GM10847 (cell line): Measurements from ENCODE around the gene BLID.

Experiments used
- POLR2A ChIP-seq: IDR thresholded peaks from 2 replicates; pipeline ENCODE4 v1.6.1; 2011; ENCODE audit not compliant: insufficient read length; ENCODE audit errors: extremely low read depth

The BLID gene

DNA sequence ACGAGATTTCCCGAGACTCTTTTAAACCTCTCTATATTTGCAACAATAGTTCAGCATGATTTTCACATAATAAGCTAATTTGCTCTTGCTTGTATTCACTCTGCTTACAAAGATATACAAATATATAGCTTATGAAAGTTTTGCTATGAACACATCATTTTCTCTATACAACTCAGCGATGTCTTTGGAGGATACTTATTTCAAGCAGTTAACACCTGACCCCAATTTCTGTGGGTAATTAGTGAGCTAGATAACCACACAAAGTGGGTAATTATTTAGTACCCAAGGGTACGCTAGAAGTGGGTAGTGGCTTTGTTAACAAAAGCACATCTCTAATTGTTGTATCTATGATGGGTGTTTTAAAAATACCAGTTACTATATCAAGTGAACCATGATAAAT, 12.3 kb downstream of the BLID start:
- no peak for TF ChIP-seq POLR2A

DNA sequence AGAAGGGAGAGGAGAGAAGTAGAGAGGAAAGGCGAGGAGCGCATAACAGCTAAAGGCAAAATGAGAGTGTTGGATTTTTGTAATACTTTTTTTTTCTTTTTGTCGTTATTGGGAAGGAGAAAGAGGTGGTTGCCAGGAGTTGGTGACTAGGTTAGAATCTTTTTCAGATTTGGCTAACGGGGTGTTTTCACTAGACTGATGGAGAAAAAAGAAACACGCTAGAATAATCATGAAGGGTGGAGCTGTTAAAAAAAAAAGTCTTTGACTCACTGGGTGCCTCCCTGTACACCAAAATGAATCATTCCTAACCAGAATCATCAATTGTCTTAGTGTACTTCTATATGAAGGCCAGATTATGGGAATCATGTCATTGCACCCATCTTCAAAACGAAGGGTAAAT, 12.7 kb downstream of the BLID start:
- no peak for TF ChIP-seq POLR2A

DNA sequence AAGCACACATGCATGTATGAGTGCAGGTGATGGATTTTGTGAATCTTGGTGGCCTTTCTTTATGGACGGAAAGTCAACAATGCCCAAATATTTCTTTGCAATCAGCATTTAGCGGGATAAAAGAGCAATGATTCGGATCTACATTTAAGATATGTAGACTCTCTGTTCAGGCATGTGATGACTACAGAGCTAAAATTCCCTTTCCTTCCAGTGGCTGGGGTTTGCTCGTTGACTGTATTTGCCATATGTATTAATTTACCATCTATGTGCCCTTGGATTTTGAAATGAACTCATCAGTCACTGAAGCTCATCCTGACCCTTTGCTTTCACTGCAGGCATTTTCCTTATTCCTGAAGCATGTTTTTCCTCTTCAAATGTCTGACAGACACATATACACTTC, 13.6 kb downstream of the BLID start:
- TF ChIP-seq POLR2A: no peak

DNA sequence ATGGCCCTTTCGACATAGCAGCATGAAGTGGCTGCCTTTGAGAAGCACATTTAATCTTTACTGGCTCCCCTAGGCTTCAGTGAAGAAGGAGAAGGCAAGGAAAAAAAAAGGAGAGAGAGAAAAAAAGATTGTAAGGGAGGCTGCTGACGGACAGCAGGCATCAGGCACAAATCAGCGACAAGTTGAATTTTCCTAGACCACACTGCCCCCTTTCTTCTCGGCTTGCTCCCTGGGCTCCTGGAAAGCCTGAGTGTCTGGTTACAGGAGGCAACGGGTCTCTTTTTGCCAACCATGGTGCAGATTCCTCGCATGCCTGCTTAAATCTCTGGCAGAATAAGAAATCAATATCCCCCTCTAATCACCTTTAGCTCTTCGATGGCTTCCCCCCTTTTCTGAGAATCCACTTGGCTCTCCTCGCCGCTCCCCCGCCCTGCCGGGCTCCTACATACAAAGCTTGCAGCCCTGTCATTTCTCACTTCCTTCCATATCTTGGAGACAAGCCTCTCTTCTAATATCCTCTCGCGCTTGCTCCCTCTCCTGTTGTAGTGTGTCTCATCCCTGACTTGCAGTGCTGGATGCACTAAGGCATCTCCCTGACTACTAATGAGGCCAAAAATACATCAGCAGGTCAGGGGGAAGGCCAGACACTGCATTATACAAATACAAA, 14.3 kb downstream of the BLID start:
- no peak for TF ChIP-seq POLR2A

DNA sequence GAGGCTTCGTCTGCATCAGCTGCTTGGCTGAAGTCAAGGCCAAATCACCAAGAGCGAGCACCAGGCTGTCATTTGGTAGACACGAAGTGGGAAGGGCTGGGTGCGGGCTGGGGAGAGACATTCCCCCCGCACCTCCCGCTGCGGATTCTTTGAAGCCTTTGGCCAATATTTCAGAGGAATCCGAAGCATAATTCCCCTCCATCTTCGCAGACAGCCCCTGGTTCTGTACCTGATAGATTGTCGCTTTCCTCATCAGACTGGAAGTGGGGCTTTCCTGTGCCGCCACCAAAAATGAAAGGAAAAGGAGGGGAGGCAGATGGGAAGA, 15.3 kb downstream of the BLID start:
- no peak for TF ChIP-seq POLR2A

DNA sequence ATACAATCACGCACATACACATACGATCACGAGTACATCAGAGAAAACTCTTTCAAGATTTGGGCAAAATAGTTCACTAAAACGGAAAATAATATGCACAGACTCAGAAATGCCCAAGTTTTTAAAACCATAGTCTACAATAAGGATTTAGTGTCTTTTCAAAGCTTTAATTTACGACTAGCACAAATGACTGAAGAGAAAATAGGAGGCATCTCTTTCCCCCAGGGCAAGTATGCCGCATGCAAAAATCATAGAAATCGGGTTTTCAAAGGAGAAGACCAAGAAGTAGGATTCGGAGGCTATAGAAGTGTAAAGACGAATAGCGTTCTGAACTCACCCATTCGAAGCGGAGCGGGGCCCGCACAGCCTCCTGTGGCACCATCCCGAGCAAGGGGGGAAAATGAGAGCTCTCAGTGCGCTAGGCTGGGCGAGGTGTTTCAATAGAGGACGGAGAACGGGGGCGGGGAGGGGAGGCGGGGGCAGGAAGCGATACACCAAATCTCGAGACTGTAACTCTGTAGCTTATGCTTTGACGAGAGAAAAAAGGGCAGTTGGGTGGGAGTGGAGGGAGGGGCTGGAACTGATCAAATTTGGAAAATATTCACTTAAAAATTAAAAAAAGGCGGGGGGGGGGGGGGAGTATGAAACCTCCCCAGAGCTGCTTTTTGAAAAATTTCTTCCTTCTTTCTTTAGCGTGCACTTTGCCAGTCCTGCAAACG, 15.8 kb downstream of the BLID start:
- no peak for TF ChIP-seq POLR2A

DNA sequence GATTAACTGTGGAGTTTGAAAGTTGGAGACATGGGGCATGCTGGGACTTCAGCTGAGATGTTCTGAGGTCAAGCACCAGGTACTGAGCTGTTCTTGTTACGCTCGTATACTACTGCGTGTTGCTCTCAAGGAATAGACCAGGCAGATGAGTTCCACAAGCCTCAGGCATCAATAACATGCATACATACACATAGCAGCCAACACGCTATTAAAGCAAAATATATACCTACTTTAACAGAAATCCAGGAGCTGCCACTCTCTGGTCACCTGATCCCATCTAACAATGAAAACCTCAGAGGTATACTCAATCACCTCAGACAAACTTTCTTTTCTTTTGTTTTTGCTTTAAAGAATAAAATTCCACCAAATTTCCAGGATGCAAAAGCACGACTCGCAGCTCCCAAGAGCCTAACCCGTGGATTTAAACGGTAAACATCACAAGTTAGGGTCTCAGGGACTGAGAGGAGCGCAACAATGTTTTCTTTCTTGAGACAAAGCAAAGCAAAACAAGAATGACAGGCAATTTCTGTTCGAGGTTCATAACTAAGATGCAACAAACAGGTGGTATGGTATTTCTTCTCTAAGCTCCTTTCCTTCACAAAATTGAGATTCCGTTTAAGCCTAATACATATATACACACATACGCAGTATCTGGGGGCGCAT, 16.5 kb downstream of the BLID start:
- no peak for TF ChIP-seq POLR2A

DNA sequence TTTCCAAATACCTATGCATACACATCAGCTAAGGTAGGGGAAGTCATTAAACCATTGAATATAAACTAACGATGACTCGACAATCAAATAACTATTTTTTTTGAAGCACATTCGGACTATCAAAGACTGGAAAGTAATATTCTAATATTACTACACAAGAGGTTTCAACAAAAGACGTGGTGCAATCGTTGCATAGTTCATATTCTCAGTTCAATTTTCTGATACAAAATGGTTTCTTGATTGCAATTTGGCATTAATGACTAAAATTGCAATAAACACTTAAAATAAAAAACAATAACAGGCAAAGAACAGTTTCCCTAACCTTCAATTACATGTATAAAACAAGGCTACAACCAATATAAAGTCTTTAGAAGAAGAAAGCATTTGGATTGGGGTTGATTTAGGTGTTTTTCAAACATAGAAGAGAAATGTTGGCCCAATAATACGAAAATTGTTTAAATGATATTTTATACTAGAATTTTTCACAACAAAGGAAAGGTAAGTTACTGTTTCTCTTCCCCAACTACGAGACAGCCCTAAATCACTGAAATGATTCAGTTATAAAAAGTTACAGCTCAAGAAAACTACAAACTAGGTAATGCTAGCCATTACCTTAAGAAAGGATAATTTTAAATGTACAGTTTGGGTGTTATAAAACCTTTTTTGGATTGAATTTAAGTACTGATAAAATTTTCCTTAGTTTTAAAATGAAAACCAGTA, 17.6 kb downstream of the BLID start:
- no peak for TF ChIP-seq POLR2A

DNA sequence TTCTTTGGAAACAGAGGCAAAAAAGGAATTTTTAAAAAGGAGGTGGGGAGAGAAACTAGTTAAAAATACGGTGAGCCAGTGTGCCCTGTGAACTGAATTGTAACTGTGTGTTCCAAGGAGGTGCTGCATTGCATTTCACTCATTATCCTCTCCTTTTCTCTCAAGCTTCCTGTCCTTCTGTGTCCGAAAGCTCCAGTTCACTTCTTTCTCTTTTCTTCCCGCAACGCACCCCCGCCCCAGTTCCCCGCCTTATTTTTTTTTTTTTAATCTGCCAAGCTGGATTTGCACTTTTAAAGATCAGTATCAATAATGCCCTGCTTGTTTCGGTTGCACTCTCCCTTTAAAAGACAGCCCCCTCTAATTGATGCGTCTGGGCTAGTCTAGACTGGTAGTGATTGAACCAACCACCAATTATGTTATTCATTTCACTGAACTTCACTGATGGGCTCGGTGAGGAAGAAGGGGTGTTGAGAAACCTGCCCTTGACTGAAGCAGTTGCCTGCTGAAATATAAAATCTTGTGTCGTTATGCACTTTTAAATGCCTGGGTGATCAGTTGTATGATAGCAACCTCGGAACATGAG, 18.5 kb downstream of the BLID start:
- no peak for TF ChIP-seq POLR2A

DNA sequence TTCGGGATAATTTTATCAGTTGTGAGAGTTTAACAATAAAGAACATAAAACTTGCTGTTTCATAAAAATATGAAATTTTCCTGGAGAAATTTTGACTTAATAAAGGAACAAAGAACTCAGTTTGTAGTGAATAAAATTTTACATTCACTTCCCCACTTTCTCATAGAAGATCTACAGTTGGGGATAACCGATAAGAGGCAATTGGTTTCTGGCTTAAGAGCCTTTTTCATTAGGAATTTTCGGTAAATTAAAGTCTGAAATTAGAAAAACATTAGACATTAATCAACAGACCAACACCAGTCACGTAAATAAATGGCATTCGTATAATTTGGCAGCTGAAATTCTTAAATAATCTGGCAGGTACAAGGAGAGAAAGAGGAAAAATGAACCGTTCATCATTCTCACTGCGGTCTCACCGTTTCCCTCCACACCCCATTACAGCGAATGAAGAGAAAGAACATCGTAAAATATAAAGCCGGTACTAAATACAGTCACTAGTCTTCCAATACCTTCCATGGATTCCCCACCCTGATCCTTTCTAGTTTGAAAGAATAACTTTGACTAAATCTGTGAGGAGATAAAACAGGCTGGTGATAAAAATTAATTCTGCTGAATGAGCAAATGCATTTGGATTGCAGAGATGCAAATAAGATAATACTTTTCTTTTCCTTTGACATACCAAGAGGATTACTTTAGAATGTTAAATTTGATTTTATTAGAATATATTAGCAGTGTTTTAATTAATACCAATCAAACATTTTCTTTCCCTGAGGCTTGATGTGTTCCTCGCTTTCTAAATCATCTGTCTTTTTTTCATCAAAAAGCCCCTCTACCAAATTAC, 19.5 kb downstream of the BLID start:
- no peak for TF ChIP-seq POLR2A

DNA sequence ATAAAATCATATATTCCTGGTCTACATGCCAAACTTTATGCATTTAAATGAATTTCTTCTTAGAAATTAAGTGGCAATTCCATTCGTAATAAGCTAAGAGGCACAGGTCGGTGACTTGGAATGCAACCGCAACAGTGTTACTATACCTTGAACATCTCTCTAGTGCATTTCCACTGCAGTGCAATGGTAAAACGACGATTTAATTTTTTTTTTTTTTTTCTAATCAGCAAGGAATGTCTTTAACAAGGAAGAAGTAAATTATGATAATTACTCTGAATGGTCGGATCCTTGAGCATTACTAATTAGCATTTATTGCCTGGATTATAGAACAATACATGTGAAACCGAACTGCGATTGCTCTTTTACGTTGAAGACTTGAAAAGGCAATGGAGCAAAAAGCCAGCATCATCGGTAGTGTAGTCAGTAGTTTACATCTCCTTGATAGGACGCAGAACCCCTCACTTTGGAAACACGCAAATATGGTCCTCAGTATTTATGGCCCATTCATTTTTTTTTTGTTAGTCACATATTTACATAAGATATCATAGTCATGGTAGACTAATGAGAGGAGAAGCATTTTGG, 20.2 kb downstream of the BLID start:
- TF ChIP-seq POLR2A: no peak

DNA sequence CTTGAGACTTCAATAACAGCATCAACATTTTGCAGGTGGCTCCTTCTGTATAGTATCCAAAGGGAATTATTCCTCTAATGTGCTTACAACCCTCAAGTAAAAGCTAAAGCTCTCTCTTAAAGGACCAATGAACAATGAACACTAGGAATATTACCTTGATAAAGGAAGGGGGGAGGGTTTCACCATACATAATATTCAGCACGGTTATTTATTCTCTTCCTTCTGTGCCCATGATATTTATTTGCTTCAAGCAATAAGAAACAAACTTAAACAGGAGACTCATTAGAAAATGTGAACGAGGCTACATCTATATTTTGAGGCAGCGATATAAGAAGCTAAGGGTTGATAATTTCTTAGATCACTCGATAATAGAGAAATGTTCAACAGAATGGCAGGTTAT, 21.2 kb downstream of the BLID start:
- no peak for TF ChIP-seq POLR2A

DNA sequence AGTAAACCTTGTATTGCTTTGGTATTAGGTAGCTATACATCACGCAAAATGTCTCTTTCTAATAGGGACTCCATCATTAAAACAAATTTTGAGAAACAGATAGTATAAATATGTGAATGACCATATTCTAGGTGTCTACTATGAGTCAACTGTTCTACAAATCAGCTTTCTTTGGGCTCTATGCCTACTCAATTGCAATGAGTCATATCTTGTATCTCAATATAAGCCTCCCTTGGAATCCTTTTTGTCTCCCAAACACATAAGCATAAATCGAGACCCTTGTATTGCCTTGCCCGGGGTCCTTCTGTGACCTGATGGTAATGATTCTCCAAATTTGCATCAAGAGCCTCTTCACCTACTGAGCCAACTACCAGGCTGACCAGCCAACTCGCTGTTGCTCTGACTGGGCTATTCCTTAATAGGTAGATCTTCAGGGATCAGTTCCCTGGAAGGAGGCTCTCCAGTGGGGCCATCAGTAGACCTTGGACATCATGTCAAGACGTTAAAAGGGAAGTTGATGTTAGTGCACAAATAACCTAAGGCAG, 22.2 kb downstream of the BLID start:
- TF ChIP-seq POLR2A: no peak

DNA sequence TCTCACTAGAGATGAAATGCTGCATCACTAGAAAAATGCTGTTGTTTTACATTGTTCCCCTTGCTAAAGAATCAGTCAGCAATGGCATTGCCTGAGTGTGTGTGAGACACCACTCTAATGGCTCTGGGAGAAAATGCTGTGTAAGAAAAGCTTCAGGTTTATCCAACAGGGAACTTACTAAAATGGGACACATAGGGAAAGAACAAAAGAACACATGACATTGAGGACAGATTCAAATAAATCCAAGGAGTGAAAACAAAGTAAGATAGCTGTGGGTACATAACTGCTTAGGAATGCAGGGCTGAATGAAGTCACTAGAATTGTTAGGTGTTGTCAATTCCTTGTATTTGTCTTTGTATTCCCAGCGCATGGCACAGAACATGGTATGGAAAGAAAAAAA, 24.2 kb downstream of the BLID start:
- no peak for TF ChIP-seq POLR2A
